Endometrial microvascular endothelial cells (primary cell): ENCODE measurements around the gene MOB2. TPM values are rescaled to one million over a fixed set of nuclear protein-coding genes. Genes with fewer than 3 reads are reported as not detected.

Experiments
- in situ Hi-C: cut with HindIII; loops from 2 replicates; pipeline ENCODE4 v1.10.0; 2017; ENCODE audit warnings: low sequenced_read_pairs, low pct_unique_long_range_greater_than_20kb; ENCODE audit errors: inconsistent ontology term
- total RNA-seq: library from RNA; depleted of rRNA; stranded (reverse); fragments of >200 nt; gene quantifications from one replicate; pipeline ENCODE4 v1.2.3, GENCODE V29; 2015; ENCODE audit errors: inconsistent ontology term

The MOB2 gene
- total RNA-seq, 1 donor from 2014 or later, result 20.7 TPM

DNA sequence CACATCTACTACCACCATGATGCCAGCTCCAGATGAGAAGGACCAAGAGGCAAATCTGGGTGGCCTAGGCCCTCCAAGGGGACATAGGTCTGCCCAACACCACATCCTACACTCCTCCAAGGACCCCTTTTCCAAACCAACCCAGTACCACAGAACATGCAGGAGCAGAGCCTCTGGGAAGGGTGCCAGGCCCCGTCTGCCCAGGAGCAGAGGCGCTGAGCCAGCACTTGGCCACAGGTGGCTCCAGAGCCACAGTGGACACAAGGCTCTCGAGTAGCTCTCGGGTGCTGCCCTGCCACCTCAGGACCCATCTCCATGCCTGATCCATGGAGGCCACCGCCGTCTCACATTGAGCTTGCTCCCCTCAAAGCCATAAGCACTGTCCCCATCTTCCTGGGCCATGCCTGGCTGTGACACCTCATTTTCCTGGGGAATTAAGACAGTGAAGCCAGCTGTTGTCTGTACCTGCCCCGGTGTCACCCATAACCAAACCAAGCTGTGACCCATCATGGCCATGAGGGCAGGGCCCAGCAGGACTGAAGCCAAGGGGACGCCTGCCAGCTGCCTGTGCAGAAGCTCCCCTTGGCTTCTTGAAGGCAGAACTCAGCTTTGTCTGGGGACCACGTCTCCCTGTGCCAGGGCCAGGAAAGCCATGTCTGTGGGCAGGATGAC lies 7.4 kb downstream of the MOB2 start:
- in situ Hi-C loops, result no loop called here

DNA sequence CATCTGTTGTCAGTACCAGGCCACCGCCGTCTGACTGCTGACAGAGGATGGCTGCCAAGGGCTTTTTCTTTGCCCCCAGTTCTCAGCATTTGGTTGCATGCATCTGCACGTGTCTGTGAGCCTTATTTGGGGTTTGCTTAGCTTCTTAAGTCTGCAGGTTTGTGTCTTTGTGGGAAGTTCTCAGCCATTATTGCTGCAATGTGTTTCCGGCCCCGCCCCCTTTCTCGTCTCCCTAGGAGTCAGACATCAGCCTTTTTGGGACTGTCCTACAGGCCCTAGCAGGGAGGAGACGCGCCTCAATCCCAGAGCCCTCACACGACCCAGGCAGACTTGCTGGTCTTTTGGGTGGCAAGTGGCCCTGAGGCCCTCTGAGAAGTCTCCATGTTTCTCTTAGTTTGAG lies 8.0 kb downstream of the MOB2 start:
- in situ Hi-C loops, result no loop called here

DNA sequence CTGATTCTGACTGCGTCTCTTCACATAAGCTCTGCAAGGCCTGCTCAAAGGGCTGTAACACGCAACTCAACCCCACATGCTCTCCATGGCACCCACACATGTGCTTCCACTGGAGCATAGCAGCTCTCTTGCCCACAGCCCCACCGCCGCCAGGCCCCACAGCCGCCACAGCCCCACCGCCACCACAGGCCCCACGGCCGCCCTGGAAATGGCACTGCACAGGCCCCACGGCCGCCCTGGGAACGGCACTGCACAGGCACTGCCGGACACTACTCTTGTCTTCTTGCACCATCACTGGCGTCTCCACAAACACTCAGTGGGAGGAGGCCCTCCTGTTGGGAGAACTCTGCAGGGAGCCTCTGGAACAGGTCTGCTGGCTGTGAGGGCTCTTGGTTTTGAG lies 8.6 kb downstream of the MOB2 start:
- in situ Hi-C loops, result no loop called here

DNA sequence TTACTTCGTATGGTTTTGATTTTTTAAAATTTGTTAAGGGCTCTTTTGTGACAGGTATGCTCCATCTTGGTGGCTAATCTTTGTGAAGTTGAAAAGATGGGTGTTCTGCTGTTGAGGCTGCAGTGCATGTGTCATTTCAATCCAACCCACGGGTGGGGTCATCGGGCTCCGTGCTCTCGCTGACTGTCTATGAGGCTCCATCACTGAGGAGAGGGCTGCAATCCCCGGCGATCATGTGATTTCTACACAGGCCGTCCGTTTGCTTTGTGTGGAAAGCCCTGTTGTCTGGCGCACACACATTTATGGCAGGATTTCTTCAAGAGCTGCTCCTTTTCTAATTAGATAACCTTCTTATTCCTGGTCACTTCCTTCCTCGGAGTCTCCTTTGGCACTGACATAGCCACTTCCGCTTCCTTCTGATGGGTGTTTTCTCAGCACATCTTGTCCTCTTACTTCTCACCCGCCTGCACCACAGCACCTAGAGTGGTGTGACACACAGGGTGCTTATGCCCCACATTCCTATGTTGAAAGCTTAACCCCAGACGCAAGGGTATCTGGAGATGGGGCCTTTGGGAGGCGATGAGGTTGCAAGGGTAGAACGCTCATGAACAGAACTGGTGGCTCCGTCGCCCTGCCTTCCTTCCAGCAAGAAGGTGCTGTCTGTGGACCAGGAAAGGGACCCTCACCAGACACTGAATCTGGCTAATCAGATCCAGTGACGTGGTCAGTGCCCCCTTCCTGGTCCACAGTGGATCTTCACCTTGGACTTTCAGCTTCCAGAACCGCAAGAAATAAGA lies 9.4 kb downstream of the MOB2 start:
- in situ Hi-C loops, result no loop called here

DNA sequence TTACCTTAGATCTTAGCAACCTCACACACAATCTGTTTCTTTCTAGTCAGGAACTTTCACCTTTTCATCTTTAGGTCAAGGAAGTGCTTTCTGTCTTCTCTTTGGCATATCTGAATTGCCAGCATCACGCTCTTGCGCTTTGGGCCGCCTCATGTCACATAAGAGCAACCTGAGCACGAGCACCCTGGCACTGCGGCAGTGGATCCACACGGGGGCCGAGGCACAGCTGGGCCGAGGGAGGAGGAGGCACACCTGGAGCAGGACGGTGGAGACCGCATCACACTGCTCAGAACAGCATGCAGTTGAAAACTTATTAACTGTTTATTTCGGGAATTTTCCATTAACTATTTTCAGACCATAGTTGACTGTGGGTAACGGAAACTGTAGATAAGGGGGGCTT lies 10.7 kb downstream of the MOB2 start:
- in situ Hi-C loops, result no loop called here

DNA sequence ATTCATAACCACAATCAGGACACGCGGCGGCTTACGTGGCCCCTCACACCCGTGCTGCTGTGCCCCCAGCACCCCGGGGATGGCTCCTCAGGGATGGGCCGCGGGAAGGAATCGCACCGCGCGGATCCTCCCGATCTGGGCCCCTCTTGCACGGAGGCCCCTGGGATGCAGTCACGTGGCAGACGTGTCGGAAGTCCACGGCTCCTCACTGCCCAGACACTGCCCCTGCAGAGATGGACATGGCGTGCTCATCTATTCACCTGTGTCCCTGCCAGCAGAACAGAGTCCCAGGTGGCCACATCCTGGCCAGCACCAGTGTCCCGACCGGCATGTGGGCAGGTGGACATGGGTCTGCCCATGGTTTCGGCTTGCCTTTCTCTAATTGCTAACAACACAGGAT lies 12.8 kb downstream of the MOB2 start:
- in situ Hi-C loops, result no loop called here

DNA sequence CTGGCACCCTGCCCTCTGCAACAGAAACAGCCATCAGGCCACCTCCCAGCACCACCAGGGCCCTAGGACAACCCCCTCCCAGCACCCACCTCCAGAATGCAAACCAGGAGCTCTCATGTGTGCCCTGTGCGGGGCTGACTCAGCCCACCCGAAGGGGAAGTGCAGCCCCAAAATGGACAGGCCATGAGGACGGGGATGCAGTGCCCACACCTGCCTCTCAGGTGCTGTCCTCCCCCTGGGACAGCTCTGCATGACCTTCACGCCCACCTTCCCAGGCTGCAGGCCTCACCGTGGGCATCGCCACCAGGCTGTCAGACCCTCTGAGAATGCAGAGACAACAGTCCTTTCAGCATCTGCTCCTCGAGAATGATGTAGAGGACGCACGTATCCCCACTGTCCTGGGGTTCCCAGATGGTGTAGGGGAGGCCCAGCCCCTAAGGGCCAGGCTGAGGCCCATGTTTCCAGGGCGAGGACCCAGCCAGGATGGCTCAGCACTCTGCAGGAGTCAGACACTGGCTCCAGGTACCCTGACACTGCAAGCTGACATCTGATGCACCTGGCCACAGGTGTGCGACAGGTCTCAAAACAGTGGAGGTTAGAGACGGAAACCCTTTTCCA lies 13.5 kb downstream of the MOB2 start:
- in situ Hi-C loops, result no loop called here

DNA sequence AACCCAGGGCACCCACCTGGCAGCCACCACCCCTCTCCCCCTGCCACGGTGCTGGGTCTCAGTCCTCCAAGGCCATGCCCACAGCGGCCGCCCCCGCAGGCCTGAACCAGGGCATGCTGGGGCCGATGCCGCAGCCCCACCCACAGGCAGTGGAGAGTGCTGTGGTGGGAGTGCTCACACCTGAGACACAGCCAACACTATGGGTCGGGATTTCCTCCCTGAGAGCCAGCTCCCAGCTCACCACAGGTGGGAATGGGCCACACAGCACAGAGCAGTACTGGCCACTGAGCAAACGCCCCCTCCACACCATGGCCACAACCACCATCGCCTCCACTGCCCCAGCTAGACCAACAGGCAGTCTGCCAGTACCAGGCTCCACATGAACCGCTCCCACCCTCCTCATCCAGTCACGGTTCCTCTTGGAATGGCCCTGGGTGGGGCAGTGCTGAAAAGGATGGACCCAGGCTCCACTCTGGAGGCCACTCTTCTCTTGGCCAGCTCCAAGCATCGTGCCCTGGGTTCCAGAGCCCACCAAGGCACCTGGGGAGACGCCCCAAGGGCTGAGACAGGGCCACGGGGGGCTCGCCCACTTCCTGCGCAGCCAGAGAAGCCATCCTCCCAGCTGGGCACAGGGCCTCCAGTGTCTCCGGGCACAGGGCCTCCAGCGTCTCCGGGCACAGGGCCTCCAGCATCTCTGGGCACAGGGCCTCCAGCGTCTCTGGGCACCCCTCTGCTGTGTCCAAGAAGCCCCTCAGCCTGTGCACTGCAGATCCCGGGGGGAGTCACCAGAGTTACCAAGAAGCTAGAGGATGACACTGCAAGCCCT lies 14.2 kb downstream of the MOB2 start:
- in situ Hi-C loops, result no loop called here

DNA sequence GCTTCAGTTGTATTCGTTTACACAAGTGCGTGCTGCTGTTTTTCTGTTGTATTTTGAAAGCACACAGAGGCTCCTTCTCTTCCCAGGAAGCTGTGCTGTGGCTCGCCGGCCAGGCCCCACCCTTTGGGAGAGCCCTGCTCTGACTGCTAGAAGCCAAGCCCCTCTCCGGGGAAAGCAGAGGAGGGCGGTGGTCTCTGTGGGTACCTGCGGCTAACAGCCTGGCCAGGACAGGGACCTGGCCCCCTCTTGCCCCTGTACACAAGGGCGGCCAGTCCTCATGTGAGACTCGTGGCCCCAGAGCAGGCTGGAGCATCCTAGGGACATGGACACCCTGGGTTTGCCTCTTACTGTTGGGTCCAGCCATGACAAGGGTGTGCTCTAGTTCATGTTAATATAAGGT lies 14.8 kb downstream of the MOB2 start:
- in situ Hi-C loops, result no loop called here

DNA sequence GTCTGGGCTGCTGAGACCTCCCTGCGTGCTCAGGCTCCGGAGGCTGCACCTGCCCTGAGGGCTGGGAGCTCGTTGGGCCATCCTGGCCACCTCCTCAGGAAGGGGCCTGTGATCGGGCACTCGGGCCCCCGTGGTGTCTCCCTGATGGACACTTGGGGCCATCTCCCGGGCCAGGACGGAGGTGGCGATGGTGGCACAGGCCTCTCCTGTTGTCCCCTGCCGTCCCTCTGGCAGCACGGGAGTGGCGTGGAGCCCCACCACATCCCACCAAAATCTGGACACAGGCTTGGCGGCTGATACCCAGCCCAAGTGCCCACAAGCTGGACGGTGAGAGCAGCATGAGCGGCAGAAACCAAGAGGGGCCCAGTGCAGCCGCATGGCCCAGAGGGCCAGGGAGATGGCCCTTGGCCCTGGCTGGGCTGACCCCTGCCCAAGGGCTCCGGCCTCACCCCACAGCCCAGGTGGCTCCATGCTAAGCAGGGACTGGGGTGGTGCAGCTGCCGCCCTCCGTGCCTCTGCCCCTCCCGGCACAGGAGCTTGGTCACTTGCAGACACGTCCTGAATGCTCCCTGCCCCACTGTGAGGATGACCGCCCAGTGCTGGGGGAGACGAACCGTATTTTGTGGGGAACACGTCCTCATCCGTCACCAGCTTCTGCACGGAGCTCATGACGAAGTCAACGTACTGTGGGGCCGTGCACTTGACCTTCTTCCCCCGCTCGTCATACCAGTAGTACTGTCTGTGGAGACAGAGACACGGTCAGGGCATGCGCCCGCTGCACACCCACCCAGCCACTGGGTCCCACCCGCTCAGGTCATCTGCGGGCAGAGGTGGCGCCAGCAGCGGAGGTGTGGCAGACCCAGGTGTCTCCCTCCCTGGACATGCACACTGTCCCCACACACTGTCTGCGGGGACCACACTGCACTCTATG lies 15.6 kb downstream of the MOB2 start:
- in situ Hi-C loops, result no loop called here

DNA sequence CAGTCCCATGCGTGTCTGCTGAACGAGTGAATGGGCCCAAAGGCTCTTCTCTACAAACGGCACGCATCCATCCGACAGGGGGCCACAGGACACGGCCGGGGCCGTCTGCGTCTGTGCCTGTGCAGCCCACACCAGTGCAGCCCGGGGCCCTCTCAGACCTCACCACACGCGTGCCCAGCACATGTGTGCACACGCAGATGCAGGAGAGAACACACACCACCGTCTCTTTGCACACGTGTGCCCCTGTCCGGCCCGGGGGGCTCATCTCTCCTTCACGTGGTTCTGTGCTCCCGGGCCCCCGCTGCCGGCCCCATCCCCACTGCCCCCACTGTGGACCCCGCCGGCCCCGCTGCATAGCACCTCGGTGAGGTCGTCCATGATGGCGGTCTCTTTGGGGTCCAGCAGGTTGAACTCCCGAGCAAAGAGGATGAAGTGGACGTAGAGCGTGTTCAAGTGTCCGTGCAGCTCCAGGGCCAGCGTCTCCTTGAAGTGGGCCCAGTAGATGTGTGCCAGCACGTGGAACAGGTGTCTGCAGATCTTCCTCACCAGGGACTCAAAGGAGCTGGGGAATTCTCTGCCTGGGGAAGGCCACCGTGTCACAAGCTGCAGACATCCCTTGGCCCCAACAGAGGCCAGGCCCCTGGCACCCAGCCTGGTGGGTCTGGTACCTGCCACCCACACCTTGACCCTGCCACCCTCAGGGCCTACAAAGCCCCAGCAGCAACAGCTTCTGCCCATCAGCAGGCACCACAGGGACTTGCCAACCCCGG lies 16.5 kb downstream of the MOB2 start:
- in situ Hi-C loops, result no loop called here

DNA sequence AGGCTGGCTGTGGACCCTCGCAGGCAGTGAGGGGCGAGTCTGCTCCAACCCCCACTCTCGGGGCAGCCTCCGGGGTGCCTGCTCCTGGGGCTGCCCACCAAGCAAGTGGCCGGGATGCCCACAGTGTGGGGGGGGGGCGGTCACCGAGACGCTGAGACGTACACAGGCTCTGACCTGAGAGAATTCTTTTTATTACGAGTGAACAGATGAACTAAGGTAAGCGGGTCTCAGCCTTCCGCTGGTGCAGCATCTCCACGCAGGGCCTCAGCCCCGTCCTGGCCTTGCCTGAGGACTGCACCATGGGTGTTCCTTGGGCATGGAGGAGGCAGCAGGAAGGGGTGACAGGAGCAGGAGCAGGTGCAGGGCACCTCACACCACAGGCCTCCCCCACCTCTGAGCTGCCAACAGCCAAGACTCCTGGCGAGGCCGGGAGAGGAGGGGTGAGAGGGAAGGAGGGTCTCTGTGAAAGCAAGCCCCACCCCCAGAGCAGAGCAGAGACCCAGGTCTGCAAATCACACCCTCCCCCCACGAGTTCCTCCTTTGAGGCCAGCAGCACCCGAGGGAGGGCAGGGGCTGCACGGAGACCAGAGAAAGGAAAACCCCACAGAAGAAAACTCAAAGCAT lies 17.2 kb downstream of the MOB2 start:
- in situ Hi-C loops, result no loop called here

DNA sequence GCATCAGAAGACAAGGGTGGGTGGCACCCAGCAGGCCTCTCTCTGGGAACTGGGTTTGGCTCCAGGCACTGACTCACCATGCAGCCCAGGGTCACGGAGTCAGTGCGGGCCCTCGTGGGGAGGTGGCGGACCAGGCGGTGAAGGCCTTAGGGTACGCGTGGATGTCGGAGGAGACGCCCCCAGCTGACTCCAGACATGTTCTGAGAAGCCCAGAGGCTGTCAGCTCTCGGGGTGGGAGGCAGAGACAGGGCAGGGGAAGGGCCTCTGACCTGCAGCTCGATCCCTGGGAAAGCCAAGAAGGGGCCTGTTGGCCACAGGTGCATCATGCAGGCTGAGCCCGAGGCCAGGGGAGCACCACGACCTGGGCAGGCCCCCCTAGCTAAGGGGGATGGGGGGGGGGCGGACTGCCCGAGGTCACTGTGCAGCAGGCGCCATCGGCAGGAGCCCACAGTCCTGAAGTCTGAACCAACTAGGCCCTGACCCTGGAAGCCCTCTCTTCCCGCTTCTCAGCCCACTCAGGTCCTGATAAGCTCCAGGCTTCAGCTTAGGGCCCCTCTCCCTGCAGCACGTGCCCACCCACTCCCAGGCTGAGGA lies 18.0 kb downstream of the MOB2 start:
- in situ Hi-C loops, result no loop called here

DNA sequence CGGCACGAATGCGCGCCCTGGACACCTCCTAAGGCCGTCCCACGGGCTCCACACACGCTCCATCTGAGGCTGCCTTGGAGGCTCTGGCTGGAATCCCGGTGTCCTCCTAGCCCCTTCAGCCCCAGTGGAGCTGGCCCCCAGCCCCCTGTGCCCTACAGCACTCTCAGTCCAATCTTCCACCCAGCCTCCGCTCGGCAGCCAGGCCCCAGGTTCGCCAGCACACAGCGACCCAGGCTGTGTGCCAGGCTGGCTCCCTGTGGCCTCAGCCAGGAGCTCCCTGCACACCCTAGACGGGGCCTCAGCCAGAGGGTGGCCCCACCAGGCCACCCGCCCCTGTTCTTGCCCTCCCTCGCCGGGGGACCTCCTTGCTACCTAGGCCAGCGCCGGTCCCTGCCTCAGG lies 18.6 kb downstream of the MOB2 start:
- in situ Hi-C loops, result no loop called here

DNA sequence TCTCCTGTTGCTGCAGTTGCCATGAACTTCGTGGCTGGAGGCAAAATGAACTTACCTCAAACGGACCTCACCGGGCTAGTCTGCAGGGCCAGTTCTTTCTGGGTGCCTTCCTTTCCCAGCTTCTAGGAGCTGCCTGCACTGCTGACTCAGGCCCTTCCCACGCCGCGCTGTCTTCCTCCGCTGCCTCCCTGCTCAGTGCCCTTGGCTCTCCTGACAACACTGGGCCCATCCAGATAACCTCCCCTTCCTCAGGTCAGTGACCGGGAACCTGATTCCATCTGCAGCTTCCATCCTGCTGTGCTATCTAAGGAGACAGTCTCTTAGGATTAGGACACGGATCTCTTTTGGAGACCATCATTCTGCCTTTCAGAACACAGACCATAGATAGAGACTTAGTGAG lies 19.3 kb downstream of the MOB2 start:
- in situ Hi-C loops, result no loop called here

DNA sequence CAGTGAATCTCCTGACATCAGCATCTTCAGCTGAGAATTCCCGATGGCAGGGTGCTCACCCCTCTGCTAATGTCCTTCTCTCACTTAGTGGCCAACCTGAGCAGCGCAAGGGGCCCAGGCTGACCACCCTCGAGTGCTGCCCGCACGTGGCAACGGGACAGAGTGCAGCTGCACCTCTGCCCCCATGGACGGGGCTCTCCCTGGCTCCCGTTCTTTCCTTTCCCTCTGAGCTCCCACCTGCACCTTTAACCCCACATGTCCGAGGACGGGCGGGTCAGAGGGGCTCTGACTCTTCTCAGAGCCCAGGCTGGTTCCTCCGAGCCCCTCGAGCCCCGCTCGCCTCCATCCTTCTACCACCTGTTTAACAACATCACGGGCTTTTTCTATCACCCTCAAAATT lies 19.8 kb downstream of the MOB2 start:
- in situ Hi-C loops, result no loop called here

DNA sequence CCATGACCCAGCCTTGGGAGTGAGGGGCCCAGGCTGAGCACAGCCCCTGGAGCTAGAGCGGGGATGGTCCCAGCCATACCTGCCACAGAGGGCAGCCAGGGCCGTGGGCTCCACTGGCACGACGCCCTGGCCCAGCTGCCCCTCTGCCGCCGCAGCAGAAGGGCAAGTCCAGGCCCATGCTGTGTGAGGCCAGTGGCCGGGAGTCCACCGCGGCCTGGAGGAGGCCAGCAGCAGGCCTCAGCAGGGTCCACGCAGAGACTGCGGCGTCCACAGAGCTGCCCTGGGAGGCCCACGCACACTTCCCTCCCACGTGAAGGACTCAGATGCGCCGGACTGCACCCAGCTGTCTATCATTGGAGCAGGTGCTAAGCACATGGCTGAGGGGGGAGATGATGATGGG lies 23.5 kb downstream of the MOB2 start:
- in situ Hi-C loops, result no loop called here
